ENCODE data around the gene NPHP4.

- TF ChIP-seq CTCF (IDR thresholded peaks at IDR 0.05) = no peak
- no peak for TF ChIP-seq POLR2A (IDR thresholded peaks at IDR 0.05)
Observed at GRCh38 chr1:5815211-5815610, 177.0 kb downstream of the NPHP4 start.
